Heart left ventricle (tissue), 16 donors: Measurements from ENCODE around the gene LHX4. TPM values are rescaled to one million over a fixed set of nuclear protein-coding genes. Genes with fewer than 3 reads are reported as not detected.

ENCODE experiments used
- ATAC-seq, 4 donors: fragments of 200-7000 bp; cut with Tn5 transposase; one replicate each; pipeline ENCODE4 v1.9.1; 2020 to 2022; ENCODE audit warnings: moderate library complexity in 4 of 4, mild to moderate bottlenecking in 3 of 4, moderate number of reproducible peaks in 1 of 4
- DNase-seq, 5 donors: peaks; one replicate each; pipeline ENCODE4 v3.0.0-alpha.2; 2020
- H3K27ac ChIP-seq, 12 donors: fragments of 200-600 bp; sonication (generic) in 4 of 12; one replicate each; pipeline versions ENCODE4 v1.5.0 to v1.8.0; 2016 to 2022; ENCODE audit warnings: mild to moderate bottlenecking in 2 of 12
- H3K27me3 ChIP-seq, 9 donors: fragments of 200-600 bp; sonication (generic) in 2 of 9; one replicate each; pipeline versions ENCODE4 v1.5.1 to v1.8.0; 2016 to 2022; ENCODE audit warnings: mild to moderate bottlenecking in 3 of 9
- H3K36me3 ChIP-seq, 9 donors: fragments of 200-600 bp; sonication (generic) in 2 of 9; one replicate each; pipeline versions ENCODE4 v1.5.0 to v1.8.0; 2018 to 2022; ENCODE audit warnings: mild to moderate bottlenecking in 2 of 9
- H3K4me1 ChIP-seq, 12 donors: fragments of 200-600 bp; sonication (generic) in 4 of 12; one replicate each; pipeline versions ENCODE4 v1.5.0 to v1.8.0; 2016 to 2022; ENCODE audit warnings: mild to moderate bottlenecking in 3 of 12
- H3K4me3 ChIP-seq, 12 donors: fragments of 200-600 bp; sonication (generic) in 4 of 12; one replicate each; pipeline versions ENCODE4 v1.5.0 to v1.8.0; 2017 to 2022; ENCODE audit warnings: mild to moderate bottlenecking in 9 of 12, moderate library complexity in 4 of 12
- H3K9me3 ChIP-seq, 12 donors: fragments of 200-600 bp; sonication (generic) in 4 of 12; one replicate each; pipeline versions ENCODE4 v1.5.0 to v1.8.0; 2016 to 2022; ENCODE audit warnings: mild to moderate bottlenecking in 1 of 12
- CTCF ChIP-seq, 12 donors: fragments of 200-600 bp; sonication (generic) in 4 of 12; IDR thresholded peaks; one replicate each; pipeline versions ENCODE4 v1.5.0 to v1.8.0; 2018 to 2022; ENCODE audit warnings: antibody characterized with exemption in 12 of 12, mild to moderate bottlenecking in 5 of 12
- POLR2A ChIP-seq, 2 donors: fragments of 450-650 bp; IDR thresholded peaks; one replicate each; pipeline ENCODE4 v1.6.1; 2017; ENCODE audit warnings: antibody characterized with exemption in 2 of 2, mild to moderate bottlenecking in 2 of 2, moderate library complexity in 2 of 2
- WGBS, 4 donors: extraction: QIAGEN DNeasy Blood & Tissue Kit in 2 of 4; methylation state at CpG; one replicate each; pipeline versions ENCODE4 v1.1.5 to v1.1.7; 2013 to 2018; 5-methylcytosine and 5-hydroxymethylcytosine counted together
- intact Hi-C, 10 donors: fragments of 100-400 bp; cut with DNase I; formaldehyde crosslinking; loops; one replicate each; pipeline versions ENCODE4 v1.11.1 to v1.14.2; 2022
- polyA plus RNA-seq, 2 donors: library from polyadenylated mRNA; stranded (reverse); fragments of 200-250 nt; gene quantifications; one replicate each; pipeline ENCODE4 v1.2.3, GENCODE V29; 2013
- total RNA-seq, 9 donors: library from RNA; depleted of rRNA in 2 of 9; stranded (reverse); fragments of >200 nt in 2 of 9; fragmentation: NEBNext Ultra II Directional in 3 of 9; extraction: Animal tissue kit (Norgen Biotek cat#: 25700) in 3 of 9; gene quantifications; one replicate each; pipeline versions ENCODE4 v1.1.0 to v1.2.4, GENCODE V29; 2016 to 2023
- donor health status: ischemic (EF 13 %, LVEDD 7.1; RV severe dilation, severe dysfunction).
- donor health status: healthy with polysubstance abuse.
- donor health status: DM: no; HTN: yes; CAD: no.
- donor health status: DM: no; HTN: no; CAD: no.
- donor health status: ischemic (EF 25% LVEDD 6.9; RV normal size, moderate dysfunction).
- donor health status: ischemic (EF 25% LVEDD 5.7; RV mildly dilated, moderate dysfunction).
- donor health status: healthy.
- donor health status: DM: yes; HTN: yes; CAD: no.
- donor health status: ischemic (EF 35%, LVEDD 5.7; RV mildly dilated, moderate dysfunction).
- donor health status: nonischemic (EF 11% LVEDD 7.7; RV severe dilation, severe dysfunction).
- donor health status: DM: yes; HTN: yes; CAD: no.
- donor health status: PGD.
- donor health status: ischemic (EF 29% LVEDD 5.4; RV normal size, mild dysfunction).
- donor health status: nonischemic (EF 23%, LVEDD 6.1; RV moderate dilation, normal function).

LHX4 gene
- total and polyA plus RNA-seq, 11 donors: not detected

- H3K4me3 ChIP-seq: no peak overlapping the region
- H3K27ac ChIP-seq: no peak overlapping the region
- 79 to 90% (median 81%) methylated on average over 27 to 31 of the region's 31 CpGs for WGBS, 4 donors
- H3K4me1 ChIP-seq: no peaks in the 10 kb centered on the region
- H3K36me3 ChIP-seq: no peaks in the 10 kb centered on the region
- intact Hi-C loops: loop anchor here in 9 of 10 donors (2.0 to 10.0 kb wide), 8 partner anchors 158 to 229 kb away; no protein-coding TSS in a partner anchor
- DNase-seq (no peak), ATAC-seq (no peak)
- no peaks in the 10 kb centered on the region for H3K9me3 ChIP-seq
- no peak for TF ChIP-seq POLR2A (IDR thresholded peaks at IDR 0.05)
- TF ChIP-seq CTCF (IDR thresholded peaks at IDR 0.05): no peak
- peaks cover 0 to 65% (median 19%) of the 10 kb centered on the region in 9 donors for H3K27me3 ChIP-seq
These were observed 23.8 kb downstream of the LHX4 start for GRCh38 chr1:180253585-180254495.

- H3K4me3 ChIP-seq: no peak overlapping the region
- no peak for TF ChIP-seq POLR2A (IDR thresholded peaks at IDR 0.05)
- TF ChIP-seq CTCF (IDR thresholded peaks at IDR 0.05): no peak
- H3K9me3 ChIP-seq: no peaks in the 10 kb centered on the region
- intact Hi-C loops: loop anchor here in 7 of 10 donors (5.0 to 10.0 kb wide), 5 partner anchors 158 to 228 kb away; no protein-coding TSS in a partner anchor
- no peak overlapping the region for H3K27ac ChIP-seq
- no peaks in the 10 kb centered on the region for H3K4me1 ChIP-seq
- H3K27me3 ChIP-seq: peaks cover 0 to 71% (median 25%) of the 10 kb centered on the region in 9 donors
- ATAC-seq: no peak
- WGBS, 4 donors: 89 to 96% (median 93%) methylated on average over 8 to 9 of the region's 9 CpGs
- no peak for DNase-seq
- no peaks in the 10 kb centered on the region for H3K36me3 ChIP-seq
These were observed 24.4 kb downstream of the LHX4 start for GRCh38 chr1:180254496-180254819.

GRCh38 chr1:180254854-180255253, 24.8 kb downstream of the LHX4 start:
- intact Hi-C loops: loop anchor here in 8 of 10 donors (5.0 to 10.0 kb wide), 5 partner anchors 157 to 227 kb away; no protein-coding TSS in a partner anchor
- 81 to 98% (median 90%) methylated on average over 8 to 11 of the region's 11 CpGs for WGBS, 4 donors
- H3K27ac ChIP-seq: no peak overlapping the region
- H3K36me3 ChIP-seq: no peaks in the 10 kb centered on the region
- no peaks in the 10 kb centered on the region for H3K9me3 ChIP-seq
- H3K27me3 ChIP-seq: peaks cover 0 to 75% (median 29%) of the 10 kb centered on the region in 9 donors
- TF ChIP-seq CTCF (IDR thresholded peaks at IDR 0.05) (no peak), POLR2A (IDR thresholded peaks at IDR 0.05) (no peak)
- no peaks in the 10 kb centered on the region for H3K4me1 ChIP-seq
- ATAC-seq (no peak), DNase-seq (no peak)
- H3K4me3 ChIP-seq: no peak overlapping the region

GRCh38 chr1:180255536-180256340, 25.7 kb downstream of the LHX4 start:
- TF ChIP-seq CTCF (IDR thresholded peaks at IDR 0.05) (no peak), POLR2A (IDR thresholded peaks at IDR 0.05) (no peak)
- peaks cover 0 to 79% (median 30%) of the 10 kb centered on the region in 9 donors for H3K27me3 ChIP-seq

More at GRCh38 chr1:180255536-180256340, 25.7 kb downstream of the LHX4 start:
- H3K36me3 ChIP-seq: no peaks in the 10 kb centered on the region
- intact Hi-C loops: loop anchor here in 3 of 10 donors (5.0 to 10.0 kb wide), 2 partner anchors 157 to 159 kb away; no protein-coding TSS in a partner anchor
- no peaks in the 10 kb centered on the region for H3K4me1 ChIP-seq
- ATAC-seq (no peak), DNase-seq (no peak)
- no peak overlapping the region for H3K27ac ChIP-seq
- H3K4me3 ChIP-seq: no peak overlapping the region
- no peaks in the 10 kb centered on the region for H3K9me3 ChIP-seq
- 73 to 82% (median 74%) methylated on average over 11 to 18 of the region's 18 CpGs for WGBS, 4 donors
